ENCODE results near the gene NEUROD2.

NEUROD2 gene

GRCh38 chr17:39605492-39606433, 2.0 kb downstream of the NEUROD2 start:
- no peak overlapping the region for H3K27ac ChIP-seq
- no peak for DNase-seq (ENCODE audit: low read depth, low spot score)

DNA sequence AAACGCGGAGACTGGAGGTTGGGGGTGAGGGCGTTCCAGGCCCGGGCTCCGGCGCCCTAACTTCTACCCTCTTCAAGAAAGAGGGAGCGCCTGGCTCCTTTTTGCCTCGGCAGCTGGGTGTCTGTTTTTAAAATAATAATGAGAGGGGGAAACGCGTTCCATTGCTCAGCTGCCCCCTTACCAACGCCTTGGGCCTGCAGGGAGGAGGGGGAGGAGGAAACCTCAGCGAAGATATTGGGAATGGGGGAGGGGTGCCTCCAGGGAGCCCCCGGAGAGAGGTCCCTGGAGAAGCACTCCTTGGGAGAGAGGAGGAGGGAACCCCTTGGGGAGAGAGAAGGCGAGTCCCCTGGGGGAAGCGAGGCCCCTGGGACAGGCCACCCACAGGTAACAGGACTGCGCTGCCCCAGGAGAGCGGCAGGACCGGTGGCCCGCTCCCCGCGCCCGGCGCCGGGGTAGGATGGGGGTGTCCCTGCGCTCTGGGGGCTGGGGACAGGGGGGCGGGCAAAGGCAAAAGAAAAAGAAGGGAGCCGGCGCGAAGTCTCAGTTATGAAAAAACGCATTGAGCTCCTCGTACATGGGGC, 2.7 kb downstream of the NEUROD2 start:
- no peak overlapping the region for H3K27ac ChIP-seq
- DNase-seq (ENCODE audit: low read depth, low spot score): no peak

- no peak for DNase-seq (ENCODE audit: low read depth, low spot score)
- no peak overlapping the region for H3K27ac ChIP-seq
These were observed 4.3 kb downstream of the NEUROD2 start for GRCh38 chr17:39603304-39604016.

- H3K27ac ChIP-seq: no peak overlapping the region
These were observed 5.0 kb downstream of the NEUROD2 start for GRCh38 chr17:39602533-39603303.

GRCh38 chr17:39601758-39602532, 5.8 kb downstream of the NEUROD2 start:
- no peak for DNase-seq (ENCODE audit: low read depth, low spot score)
- H3K27ac ChIP-seq: no peak overlapping the region

More at GRCh38 chr17:39602533-39603303, 5.0 kb downstream of the NEUROD2 start:
- DNase-seq (ENCODE audit: low read depth, low spot score): no peak

GRCh38 chr17:39600997-39601597, 6.6 kb downstream of the NEUROD2 start:
- H3K27ac ChIP-seq: no peak overlapping the region
- DNase-seq (ENCODE audit: low read depth, low spot score): no peak

- no peak overlapping the region for H3K27ac ChIP-seq
- no peak for DNase-seq (ENCODE audit: low read depth, low spot score)
These were observed 7.3 kb downstream of the NEUROD2 start for GRCh38 chr17:39600288-39600996.

- DNase-seq (ENCODE audit: low read depth, low spot score): no peak
- H3K27ac ChIP-seq: no peak overlapping the region
These were observed 8.0 kb downstream of the NEUROD2 start for GRCh38 chr17:39599665-39600231.

GRCh38 chr17:39599004-39599664, 8.6 kb downstream of the NEUROD2 start:
- DNase-seq (ENCODE audit: low read depth, low spot score): no peak
- no peak overlapping the region for H3K27ac ChIP-seq

DNA sequence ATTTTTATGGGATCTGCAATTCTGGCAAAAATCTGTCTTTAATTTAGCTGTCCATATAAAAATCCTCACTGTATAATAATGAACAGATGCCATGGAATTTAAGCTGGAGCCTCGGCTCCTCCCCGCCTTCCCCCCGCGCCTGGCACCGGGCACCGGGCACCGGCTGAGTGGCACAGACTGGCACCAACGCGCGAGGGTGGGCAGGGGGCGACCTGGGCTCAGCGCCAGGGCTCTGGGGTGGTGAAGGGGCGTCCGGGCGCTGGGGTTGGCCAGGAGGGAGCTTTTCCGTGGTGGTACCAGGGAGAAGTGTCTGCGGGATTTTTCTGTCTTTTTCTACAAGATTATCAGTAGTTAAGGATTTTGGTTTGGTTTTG, 9.1 kb downstream of the NEUROD2 start:
- DNase-seq (ENCODE audit: low read depth, low spot score): no peak
- H3K27ac ChIP-seq: no peak overlapping the region

DNA sequence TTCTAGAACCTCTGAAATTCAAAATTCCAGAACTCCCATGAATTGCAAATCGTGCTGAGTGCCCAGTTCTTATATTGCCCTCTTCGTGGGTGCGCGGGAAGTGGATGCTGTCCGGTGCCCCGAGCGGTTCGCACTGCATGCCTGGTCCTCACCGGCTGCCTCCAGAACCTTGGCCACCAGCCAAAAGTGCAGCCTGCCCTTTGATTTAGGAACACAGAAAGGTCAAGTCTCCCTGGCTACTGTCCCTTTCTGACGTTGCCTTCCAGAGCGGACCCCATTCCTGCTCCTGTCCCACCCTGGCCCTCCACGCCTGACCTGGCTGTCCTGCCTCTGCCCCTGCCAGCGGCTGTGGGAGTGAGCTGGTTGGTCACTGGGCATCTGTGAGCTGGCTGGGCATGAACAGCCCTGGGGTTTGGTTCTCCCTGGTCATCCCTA, 9.7 kb downstream of the NEUROD2 start:
- no peak for DNase-seq (ENCODE audit: low read depth, low spot score)
- no peak overlapping the region for H3K27ac ChIP-seq

- no peak for DNase-seq (ENCODE audit: low read depth, low spot score)
- H3K27ac ChIP-seq: no peak overlapping the region
These were observed 10.2 kb downstream of the NEUROD2 start for GRCh38 chr17:39597372-39598046.

GRCh38 chr17:39596543-39597267, 11.0 kb downstream of the NEUROD2 start:
- H3K27ac ChIP-seq: no peak overlapping the region
- no peak for DNase-seq (ENCODE audit: low read depth, low spot score)

DNA sequence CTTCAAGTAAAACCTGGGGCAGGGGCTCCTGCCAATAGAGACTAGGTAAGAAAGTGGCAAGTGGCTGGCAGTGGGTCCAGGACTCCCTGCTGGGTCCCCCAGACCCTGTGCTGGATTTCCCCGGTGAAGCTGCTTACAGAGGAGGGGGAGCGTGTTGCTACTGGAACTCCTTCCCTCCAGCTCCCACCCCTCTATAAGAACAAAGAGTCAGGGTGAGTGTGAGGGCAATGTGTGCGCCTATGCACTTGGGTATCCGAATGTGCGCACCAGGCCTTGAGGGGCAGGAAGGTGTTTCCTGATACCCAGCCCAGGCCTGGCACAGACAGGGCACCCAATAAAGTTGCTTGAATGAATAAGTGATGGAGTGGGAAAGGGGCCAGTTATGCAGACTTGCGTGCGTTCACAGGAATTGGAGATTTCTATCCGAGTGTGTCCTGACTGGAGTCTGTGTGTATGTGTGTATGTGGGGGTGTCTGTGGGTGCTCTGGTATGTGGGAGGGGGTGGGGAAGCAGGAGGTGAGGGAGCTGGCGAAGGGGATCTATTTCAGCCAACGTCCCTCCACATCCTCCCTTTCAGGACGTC, 11.7 kb downstream of the NEUROD2 start:
- H3K27ac ChIP-seq: no peak overlapping the region
- no peak for DNase-seq (ENCODE audit: low read depth, low spot score)

DNA sequence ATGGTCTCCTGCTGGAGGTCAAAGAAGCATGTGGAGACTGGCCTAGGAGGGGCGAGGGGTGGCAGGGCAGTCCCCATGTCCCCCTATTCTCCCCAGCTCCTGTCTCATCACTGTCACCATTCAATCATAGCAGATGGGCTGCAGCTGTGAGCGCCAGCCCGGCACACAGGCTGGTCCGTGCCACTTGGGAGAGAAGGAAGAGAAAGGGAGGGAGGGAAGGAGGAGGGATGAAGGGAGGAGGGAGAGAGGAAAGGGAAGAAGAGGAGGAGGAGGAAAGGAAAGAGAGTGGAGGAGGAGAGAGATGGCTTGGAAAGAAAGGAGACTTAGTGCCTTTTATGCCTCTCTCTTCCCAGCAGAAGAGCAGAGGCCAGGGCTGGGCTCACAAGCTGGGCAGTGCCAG, 12.4 kb downstream of the NEUROD2 start:
- no peak for DNase-seq (ENCODE audit: low read depth, low spot score)
- H3K27ac ChIP-seq: no peak overlapping the region

- DNase-seq (ENCODE audit: low read depth, low spot score): no peak
- no peak overlapping the region for H3K27ac ChIP-seq
These were observed 14.3 kb downstream of the NEUROD2 start for GRCh38 chr17:39593371-39593770.

All from epithelial cell of prostate (primary cell).